HG02610 (cell line): Measurements from ENCODE around the gene SPA17.

ENCODE experiments used
- ATAC-seq: cut with Tn5 transposase; IDR thresholded peaks from one replicate; pipeline ENCODE4 v1.9.1; 2021; ENCODE audit warnings: mild to moderate bottlenecking, moderate library complexity; ENCODE audit not compliant: unreplicated experiment

Gene SPA17

GRCh38 chr11:124722176-124722575, 48.5 kb downstream of the SPA17 start:
- no peak for ATAC-seq

GRCh38 chr11:124724979-124725718, 51.4 kb downstream of the SPA17 start:
- ATAC-seq: peak; percentile 65

- no peak for ATAC-seq
Measured at GRCh38 chr11:124725719-124726105, 52.0 kb downstream of the SPA17 start.

GRCh38 chr11:124727474-124727873, 53.8 kb downstream of the SPA17 start:
- ATAC-seq: no peak

- ATAC-seq: no peak
Measured at GRCh38 chr11:124728134-124728533, 54.4 kb downstream of the SPA17 start.

GRCh38 chr11:124729571-124729970, 55.9 kb downstream of the SPA17 start:
- no peak for ATAC-seq

GRCh38 chr11:124732230-124732629, 58.5 kb downstream of the SPA17 start:
- no peak for ATAC-seq

- no peak for ATAC-seq
Measured at GRCh38 chr11:124736736-124737135, 63.0 kb downstream of the SPA17 start.

GRCh38 chr11:124737638-124738305, 64.1 kb downstream of the SPA17 start:
- no peak for ATAC-seq

- no peak for ATAC-seq
Measured at GRCh38 chr11:124738713-124739478, 65.2 kb downstream of the SPA17 start.

GRCh38 chr11:124739479-124740276, 66.0 kb downstream of the SPA17 start, which contains the start of gene NRGN:
NRGN (plus strand) TSS chr11:124739942; CDS start chr11:124740085, 143 bp downstream.
- peak; percentile 99 for ATAC-seq

- ATAC-seq: peak; percentile 31
Measured at GRCh38 chr11:124740277-124740882, 66.7 kb downstream of the SPA17 start.

- no peak for ATAC-seq
Measured at GRCh38 chr11:124742555-124742954, 68.9 kb downstream of the SPA17 start.

- no peak for ATAC-seq
Measured at GRCh38 chr11:124743050-124743449, 69.3 kb downstream of the SPA17 start.

- ATAC-seq: no peak
Measured at GRCh38 chr11:124745270-124745834, 71.6 kb downstream of the SPA17 start.

- peak; percentile 17 for ATAC-seq
Measured at GRCh38 chr11:124745835-124746620, 72.3 kb downstream of the SPA17 start.

- ATAC-seq: peak; percentile 94
Measured at GRCh38 chr11:124746621-124747243, 73.0 kb downstream of the SPA17 start.
